ENCODE data around the gene PAX7.

DNA sequence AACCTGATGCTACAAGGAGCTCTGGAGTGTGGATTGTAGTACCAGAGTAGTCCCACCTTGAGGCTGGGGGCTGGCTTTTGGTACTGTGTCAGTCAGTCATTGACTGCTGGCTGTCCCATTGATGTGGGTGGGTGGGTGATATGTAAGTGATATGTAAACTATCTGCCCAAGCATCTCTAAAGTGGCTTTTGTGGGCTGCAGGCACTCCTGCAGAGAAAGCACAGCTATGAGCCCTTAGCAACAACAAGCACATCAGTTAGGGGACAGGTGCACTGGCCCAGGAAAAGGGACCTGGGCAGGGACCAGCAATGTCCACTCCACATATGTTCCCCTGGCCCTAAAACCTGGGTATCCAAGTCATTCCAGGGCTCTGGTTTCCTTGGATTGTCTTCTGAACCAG is 118.9 kb downstream of the PAX7 start:
- TF ChIP-seq CTCF (IDR thresholded peaks at IDR 0.05) (no peak), POLR2A (IDR thresholded peaks at IDR 0.05; ENCODE audit: low read length) (no peak), SMC3 (IDR thresholded peaks at IDR 0.05) (no peak), RAD21 (conservative IDR thresholded peaks at IDR 0.05 in 1 of 2, IDR thresholded peaks at IDR 0.05 in 1 of 2) (no peak), ELK1 (IDR thresholded peaks at IDR 0.05; ENCODE audit: low read depth, low read length) (no peak), SREBF2 (IDR thresholded peaks at IDR 0.05) (no peak), HOXB5 (CRISPR knock-in tag; IDR thresholded peaks at IDR 0.05) (no peak), POLR2AphosphoS2 (conservative IDR thresholded peaks at IDR 0.05; ENCODE audit: low read length) (no peak), MYC (IDR thresholded peaks at IDR 0.05; ENCODE audit: borderline replicate concordance, low read length) (no peak), E2F6 (IDR thresholded peaks at IDR 0.05; ENCODE audit: borderline replicate concordance, low read depth) (no peak), KDM1A (IDR thresholded peaks at IDR 0.05; ENCODE audit: low read depth) (no peak), BHLHE40 (IDR thresholded peaks at IDR 0.05; ENCODE audit: low read depth, low read length) (no peak), EP300 (IDR thresholded peaks at IDR 0.05) (no peak), JUN (IDR thresholded peaks at IDR 0.05) (no peak)
